Measurements from ENCODE around the gene NEU1. TPM values are rescaled to one million over a fixed set of nuclear protein-coding genes. Genes with fewer than 3 reads are reported as not detected.

Gene NEU1
- total RNA-seq, 1 experiment from 2014 or later = 36.2 TPM

DNA sequence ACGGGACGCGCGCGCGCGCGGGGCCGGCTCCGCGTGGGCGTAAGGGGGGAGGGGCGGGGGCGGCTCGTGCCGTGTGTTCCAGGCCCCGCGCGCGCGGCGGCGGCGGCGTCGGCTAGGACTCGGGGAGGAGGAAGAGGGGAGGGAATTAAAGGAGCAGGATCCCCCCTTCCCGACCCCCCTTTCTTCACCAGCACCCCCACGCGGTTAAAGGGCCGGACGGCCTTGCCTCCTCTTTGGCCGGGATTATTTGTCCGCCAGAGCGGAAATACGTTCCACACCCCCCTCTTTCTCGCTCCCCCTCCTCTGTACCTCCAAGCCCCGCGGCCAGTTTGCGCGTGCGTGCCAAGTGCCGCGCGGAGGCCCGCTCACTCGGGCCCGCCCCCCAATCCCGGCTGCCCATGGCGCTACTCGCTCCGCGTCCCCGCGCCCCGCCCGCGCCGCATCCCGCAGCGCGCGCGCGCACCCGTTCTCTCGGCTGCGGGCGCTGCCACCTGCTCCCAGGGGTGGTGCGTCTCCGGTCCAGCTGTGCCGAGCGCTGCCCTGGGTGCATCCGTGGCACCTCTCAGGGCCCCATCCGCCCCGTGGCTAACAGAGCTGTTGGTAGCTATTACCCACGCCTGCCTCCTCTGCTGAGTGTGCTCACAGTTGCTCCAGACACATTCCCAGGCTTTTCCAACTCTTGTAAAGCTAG, 39.5 kb upstream of the NEU1 start, which contains the start of gene ZBTB12:
TSS of gene ZBTB12 (minus strand) at position 134 of the 691 bp plus-strand sequence. CDS start 781 bp downstream, outside the sequence.
- H3K4me3 Mint-ChIP-seq = peak within 1 kb of the TSS; percentile 66 to 83
- H2BK120ac ChIP-seq (ENCODE audit: low read depth, low read length, poor library complexity, severe bottlenecking) = no peak within 1 kb of the TSS
- no peaks in the 10 kb centered on the region for H3K79me2 ChIP-seq (ENCODE audit: insufficient read depth, low read length)
- no peak within 1 kb of the TSS for H2BK5ac ChIP-seq (ENCODE audit: insufficient read length, low read length)
- H3K36me3 Mint-ChIP-seq (ENCODE audit: insufficient read depth in 1 of 3, low read depth in 3 of 3) = peaks cover 6 to 11% (median 11%) of the 10 kb centered on the region in 3 experiments
- H3K4ac ChIP-seq (ENCODE audit: low read depth, low read length) = no peak within 1 kb of the TSS
- H3K9me3 ChIP-seq (ENCODE audit: control insufficient read depth, low read depth, low read length) = no peaks in the 10 kb centered on the region
- no peak within 1 kb of the TSS for H2BK20ac ChIP-seq (ENCODE audit: low read depth, low read length, poor library complexity, severe bottlenecking)
- no peak within 1 kb of the TSS for H3K23ac ChIP-seq (ENCODE audit: insufficient read length, low read depth, low read length)
- H3K4me2 ChIP-seq (ENCODE audit: insufficient read depth, insufficient read length, low read length) = peak within 1 kb of the TSS; percentile 72
- no peaks in the 10 kb centered on the region for H3K27me3 ChIP-seq (ENCODE audit: insufficient read depth, low read length)
- H3K27ac Mint-ChIP-seq = peak within 1 kb of the TSS; percentile 35 to 80 (median 70); a peak in 6 of 7 replicates
- H2BK15ac ChIP-seq (ENCODE audit: low read depth, low read length) = no peak within 1 kb of the TSS
- no peaks in the 10 kb centered on the region; the same call in 1 of the 2 replicates for H3K4me1 ChIP-seq (ENCODE audit: insufficient read depth, low read length)
- peak within 1 kb of the TSS; percentile 17 for H3K9ac ChIP-seq (ENCODE audit: extremely low read depth, insufficient read length, low read length)
- TF ChIP-seq, protein P1, sequence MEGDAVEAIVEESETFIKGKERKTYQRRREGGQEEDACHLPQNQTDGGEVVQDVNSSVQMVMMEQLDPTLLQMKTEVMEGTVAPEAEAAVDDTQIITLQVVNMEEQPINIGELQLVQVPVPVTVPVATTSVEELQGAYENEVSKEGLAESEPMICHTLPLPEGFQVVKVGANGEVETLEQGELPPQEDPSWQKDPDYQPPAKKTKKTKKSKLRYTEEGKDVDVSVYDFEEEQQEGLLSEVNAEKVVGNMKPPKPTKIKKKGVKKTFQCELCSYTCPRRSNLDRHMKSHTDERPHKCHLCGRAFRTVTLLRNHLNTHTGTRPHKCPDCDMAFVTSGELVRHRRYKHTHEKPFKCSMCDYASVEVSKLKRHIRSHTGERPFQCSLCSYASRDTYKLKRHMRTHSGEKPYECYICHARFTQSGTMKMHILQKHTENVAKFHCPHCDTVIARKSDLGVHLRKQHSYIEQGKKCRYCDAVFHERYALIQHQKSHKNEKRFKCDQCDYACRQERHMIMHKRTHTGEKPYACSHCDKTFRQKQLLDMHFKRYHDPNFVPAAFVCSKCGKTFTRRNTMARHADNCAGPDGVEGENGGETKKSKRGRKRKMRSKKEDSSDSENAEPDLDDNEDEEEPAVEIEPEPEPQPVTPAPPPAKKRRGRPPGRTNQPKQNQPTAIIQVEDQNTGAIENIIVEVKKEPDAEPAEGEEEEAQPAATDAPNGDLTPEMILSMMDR (conservative IDR thresholded peaks at IDR 0.05) = no peak
- H4K5ac ChIP-seq (ENCODE audit: insufficient read length, low read depth, low read length) = no peak within 1 kb of the TSS
- no peaks in the 10 kb centered on the region; a peak in 1 of 5 replicates for H3K9me3 Mint-ChIP-seq
- no peak within 1 kb of the TSS for H3K27ac ChIP-seq (ENCODE audit: insufficient read length, low read depth, low read length)
- H3K79me1 ChIP-seq (ENCODE audit: insufficient read depth, low read depth, low read length, poor library complexity, severe bottlenecking) = no peaks in the 10 kb centered on the region
- no peak within 1 kb of the TSS for H2AK5ac ChIP-seq (ENCODE audit: insufficient read length, low read length)
- H2AFZ ChIP-seq (ENCODE audit: low read length) = no peak within 1 kb of the TSS
- H3K4me1 Mint-ChIP-seq = peaks cover 27 to 43% of the 10 kb centered on the region in 2 experiments
- H3K27me3 Mint-ChIP-seq (ENCODE audit: low read depth) = no peaks in the 10 kb centered on the region; the same call in 1 of the 2 replicates
- no peak within 1 kb of the TSS for H4K8ac ChIP-seq (replicated peaks; ENCODE audit: insufficient read length, low read depth, low read length)
- H3K56ac ChIP-seq (ENCODE audit: insufficient read length, low read depth, low read length) = no peak within 1 kb of the TSS
- H3T11ph ChIP-seq (ENCODE audit: low read length) = no peak within 1 kb of the TSS
- no peak within 1 kb of the TSS for H4K91ac ChIP-seq (ENCODE audit: insufficient read length, low read depth, low read length)
- H3K14ac ChIP-seq (ENCODE audit: insufficient read depth, low read length) = peak within 1 kb of the TSS; percentile 49; the same call in 1 of the 2 replicates
- WGBS (ENCODE audit: extremely low coverage, insufficient read length, low lambda C conversion rate) = no CpG with 5 or more reads among the region's 77 CpGs
- peak within 1 kb of the TSS; percentile 41 for H3K18ac ChIP-seq (ENCODE audit: insufficient read length, low read depth, low read length)
- no peak within 1 kb of the TSS for H2BK12ac ChIP-seq (ENCODE audit: insufficient read length, low read depth, low read length)
- DNase-seq = peak; percentile 94
- H4K20me1 ChIP-seq (ENCODE audit: control insufficient read depth, insufficient read depth, insufficient read length) = no peaks in the 10 kb centered on the region
- peaks cover 7% of the 10 kb centered on the region for H3K23me2 ChIP-seq (ENCODE audit: insufficient read length, low read depth, low read length, poor library complexity, severe bottlenecking)
